Astrocyte of the spinal cord (primary cell): Measurements from ENCODE around the gene FYN.

Experiments
- DNase-seq: peaks from one replicate; pipeline ENCODE4 v3.0.0; 2011; ENCODE audit warnings: low read depth, low spot score
- H3K4me3 ChIP-seq: 2 replicates; pipeline ENCODE4 v1.5.1; 2011; ENCODE audit warnings: low read depth, mild to moderate bottlenecking, low read length, moderate library complexity
- CTCF ChIP-seq: IDR thresholded peaks from 2 replicates; pipeline ENCODE4 v1.5.1; 2012; ENCODE audit warnings: low read depth, mild to moderate bottlenecking, low read length, inconsistent platforms
- in situ Hi-C: cut with HindIII; loops from 2 replicates; pipeline ENCODE4 v1.10.0; 2017; ENCODE audit warnings: low sequenced_read_pairs

The FYN gene

GRCh38 chr6:111677249-111677990 lies 195.8 kb downstream of the FYN start:
- no peak for DNase-seq
- in situ Hi-C loops: no loop called here
- TF ChIP-seq CTCF: no peak

GRCh38 chr6:111676383-111676782 lies 196.9 kb downstream of the FYN start:
- in situ Hi-C loops: no loop called here
- no peak for DNase-seq
- TF ChIP-seq CTCF: no peak
- H3K4me3 ChIP-seq: no peak overlapping the region

More at GRCh38 chr6:111677249-111677990, 195.8 kb downstream of the FYN start:
- no peak overlapping the region for H3K4me3 ChIP-seq

- no peak for DNase-seq
- in situ Hi-C loops: no loop called here
- no peak overlapping the region for H3K4me3 ChIP-seq
- no peak for TF ChIP-seq CTCF
Measured at GRCh38 chr6:111674883-111675282, 198.4 kb downstream of the FYN start.

GRCh38 chr6:111674413-111674812 lies 198.8 kb downstream of the FYN start:
- DNase-seq: no peak
- H3K4me3 ChIP-seq: no peak overlapping the region
- in situ Hi-C loops: no loop called here
- no peak for TF ChIP-seq CTCF

GRCh38 chr6:111673937-111674336 lies 199.3 kb downstream of the FYN start:
- in situ Hi-C loops: no loop called here
- DNase-seq: no peak
- TF ChIP-seq CTCF: no peak
- no peak overlapping the region for H3K4me3 ChIP-seq

GRCh38 chr6:111673532-111673931 lies 199.7 kb downstream of the FYN start:
- no peak overlapping the region for H3K4me3 ChIP-seq
- no peak for TF ChIP-seq CTCF
- no peak for DNase-seq
- in situ Hi-C loops: no loop called here
